Muscle of arm (tissue), 14 donors: ENCODE data around the gene HSCB. TPM values are rescaled to one million over a fixed set of nuclear protein-coding genes. Genes with fewer than 3 reads are reported as not detected.
"Not testable (repeated sequence)": the region's sequence is repeated elsewhere in the genome, so short reads cannot be mapped to it uniquely, and the experiment has no call there.

Experiments
- DNase-seq: peaks from one replicate; pipeline ENCODE4 v3.0.0-alpha.2; 2013
- long read RNA-seq, 11 donors: transcript quantifications; one replicate each; lab custom pipeline, GENCODE V29; 2026
- polyA plus RNA-seq, 12 donors: library from polyadenylated mRNA; unstranded; fragments of 120-200 nt; gene quantifications; one replicate each; pipeline ENCODE4 v1.2.1, GENCODE V29; 2013; ENCODE audit not compliant: insufficient read length in 12 of 12

The HSCB gene
- polyA plus RNA-seq = 10 to 100 TPM in 11 of 12 donors, not detected in 1; 14.7 to 24.0 (median 20.0) TPM
- long read RNA-seq, donor 1, partial matches to known transcripts = 0 of 7 reads
- long read RNA-seq, donor 1, other reads (novel, unspliced or antisense) = 0 of 7 reads
- long read RNA-seq, donor 2, partial matches to known transcripts = 0 of 11 reads
- long read RNA-seq, donor 2, other reads (novel, unspliced or antisense) = 0 of 11 reads
- long read RNA-seq, donor 3, transcript HSCB-201 (6 exons, 1,114 nt) = major isoform, 5 of 5 reads
- long read RNA-seq, donor 3, partial matches to known transcripts = 0 of 5 reads
- long read RNA-seq, donor 3, other reads (novel, unspliced or antisense) = 0 of 5 reads
- long read RNA-seq, donor 4, partial matches to known transcripts = 0 of 1 reads
- long read RNA-seq, donor 4, other reads (novel, unspliced or antisense) = 0 of 1 reads
- long read RNA-seq, donor 5, transcript HSCB-201 (6 exons, 1,114 nt) = major isoform, 9 of 13 reads
- long read RNA-seq, donor 5, partial matches to known transcripts = 0 of 13 reads
- long read RNA-seq, donor 5, other reads (novel, unspliced or antisense) = 0 of 13 reads
- long read RNA-seq, donor 6, partial matches to known transcripts = 0 of 3 reads
- long read RNA-seq, donor 6, other reads (novel, unspliced or antisense) = 0 of 3 reads
- long read RNA-seq, donor 7, partial matches to known transcripts = 5 of 9 reads
- long read RNA-seq, donor 7, other reads (novel, unspliced or antisense) = 0 of 9 reads
- long read RNA-seq, donor 8, partial matches to known transcripts = 0 of 8 reads
- long read RNA-seq, donor 8, other reads (novel, unspliced or antisense) = 0 of 8 reads
- long read RNA-seq, donor 9, partial matches to known transcripts = 0 of 1 reads
- long read RNA-seq, donor 9, other reads (novel, unspliced or antisense) = 0 of 1 reads
- long read RNA-seq, donor 10, transcript HSCB-201 (6 exons, 1,114 nt) = major isoform, 10 of 21 reads
- long read RNA-seq, donor 10, partial matches to known transcripts = 11 of 21 reads
- long read RNA-seq, donor 10, other reads (novel, unspliced or antisense) = 0 of 21 reads
- long read RNA-seq, donor 11, partial matches to known transcripts = 5 of 13 reads
- long read RNA-seq, donor 11, other reads (novel, unspliced or antisense) = 0 of 13 reads

- peak; percentile 98 for DNase-seq
These were observed at the start of gene HSCB, which contains the start of gene CHEK2 for GRCh38 chr22:28741785-28742561. Gene HSCB (plus strand): TSS chr22:28742039. CDS start chr22:28742096, 57 bp downstream. Gene CHEK2 (minus strand): TSS chr22:28741820. CDS start chr22:28734721, 7,099 bp downstream.

GRCh38 chr22:28693041-28693760 lies 48.6 kb upstream of the HSCB start:
- DNase-seq = not testable (repeated sequence)

- no peak for DNase-seq
These were observed 38.9 kb upstream of the HSCB start for GRCh38 chr22:28702891-28703290.

- no peak for DNase-seq
These were observed 38.4 kb upstream of the HSCB start for GRCh38 chr22:28703436-28703835.

GRCh38 chr22:28706845-28707244 lies 35.0 kb upstream of the HSCB start:
- DNase-seq = no peak

- no peak for DNase-seq
These were observed 31.7 kb upstream of the HSCB start for GRCh38 chr22:28710107-28710506.

GRCh38 chr22:28710576-28711191 lies 31.2 kb upstream of the HSCB start:
- peak; percentile 43 for DNase-seq

GRCh38 chr22:28711341-28711740 lies 30.5 kb upstream of the HSCB start:
- DNase-seq = no peak

- peak; percentile 32 for DNase-seq
These were observed 29.7 kb upstream of the HSCB start for GRCh38 chr22:28711820-28712777.

GRCh38 chr22:28714043-28714628 lies 27.7 kb upstream of the HSCB start:
- no peak for DNase-seq

GRCh38 chr22:28715611-28716010 lies 26.2 kb upstream of the HSCB start:
- no peak for DNase-seq

GRCh38 chr22:28716686-28717085 lies 25.2 kb upstream of the HSCB start:
- no peak for DNase-seq

- no peak for DNase-seq
These were observed 23.8 kb upstream of the HSCB start for GRCh38 chr22:28718044-28718443.

GRCh38 chr22:28728002-28728401 lies 13.8 kb upstream of the HSCB start:
- no peak for DNase-seq

- DNase-seq = no peak
These were observed 13.1 kb upstream of the HSCB start for GRCh38 chr22:28728621-28729313.

GRCh38 chr22:28730179-28730578 lies 11.7 kb upstream of the HSCB start:
- DNase-seq = no peak

- DNase-seq = no peak
These were observed 7.4 kb upstream of the HSCB start for GRCh38 chr22:28734393-28734792.
